Stimulated activated CD4-positive, alpha-beta T cell treated with anti-CD3 and anti-CD28 coated beads, Interleukin-12 subunit alpha, Interleukin-12 subunit beta, amount 100 ng/mL, for 48 hours (primary cell): Measurements from ENCODE around the gene PRDX1.
"Not testable (repeated sequence)": the region's sequence is repeated elsewhere in the genome, so short reads cannot be mapped to it uniquely, and the experiment has no call there.

Experiments used
- DNase-seq, 3 donors: peaks; one replicate each; pipeline ENCODE4 v3.0.0-alpha.2; 2020; ENCODE audit warnings: low read depth in 2 of 3, low spot score in 1 of 3

Gene PRDX1

DNA sequence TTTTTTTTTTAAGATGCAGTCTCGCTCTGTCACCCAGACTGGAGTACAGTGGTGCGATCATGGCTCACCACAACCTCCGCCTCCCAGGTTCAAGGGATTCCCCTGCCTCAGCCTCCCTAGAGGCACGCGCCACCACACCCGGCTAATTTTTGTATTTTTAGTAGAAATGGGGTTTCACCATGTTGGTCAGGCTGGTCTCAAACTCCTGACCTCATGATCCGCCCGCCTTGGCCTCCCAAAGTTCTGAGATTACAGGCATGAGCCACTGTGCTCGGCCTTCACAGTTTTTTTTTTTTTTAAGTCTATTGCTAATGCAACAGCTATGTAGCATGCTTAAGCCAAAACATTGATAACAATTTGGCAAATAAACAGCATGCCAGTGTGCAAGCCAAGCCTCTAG is 54.3 kb downstream of the PRDX1 start:
- not testable (repeated sequence) for DNase-seq

DNA sequence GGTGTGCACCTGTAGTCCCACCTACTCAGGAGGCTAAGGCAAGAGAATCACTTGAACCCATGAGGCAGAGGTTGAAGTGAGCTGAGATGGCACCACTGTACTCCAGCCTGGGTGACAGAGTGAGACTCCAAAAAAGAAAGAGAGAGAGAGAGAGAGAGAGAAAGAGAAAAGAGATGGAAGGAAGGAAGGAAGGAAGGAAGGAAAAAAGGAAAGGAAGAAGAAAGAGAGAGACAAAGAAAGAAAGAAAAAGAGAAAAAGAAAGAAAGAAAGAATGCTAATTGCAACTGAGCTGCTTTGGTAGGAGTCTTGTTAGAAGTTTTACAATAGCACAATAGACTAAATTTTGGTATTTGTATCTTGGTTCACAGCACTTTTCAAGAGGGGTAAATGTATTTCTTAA is 56.4 kb downstream of the PRDX1 start:
- DNase-seq = no peak
